Ammon's horn (tissue), 1 donor: ENCODE measurements around the gene PROM2.

Source experiments
- DNase-seq: peaks from one replicate; pipeline ENCODE4 v3.0.0-alpha.2; 2016; ENCODE audit warnings: low spot score

The PROM2 gene

DNA sequence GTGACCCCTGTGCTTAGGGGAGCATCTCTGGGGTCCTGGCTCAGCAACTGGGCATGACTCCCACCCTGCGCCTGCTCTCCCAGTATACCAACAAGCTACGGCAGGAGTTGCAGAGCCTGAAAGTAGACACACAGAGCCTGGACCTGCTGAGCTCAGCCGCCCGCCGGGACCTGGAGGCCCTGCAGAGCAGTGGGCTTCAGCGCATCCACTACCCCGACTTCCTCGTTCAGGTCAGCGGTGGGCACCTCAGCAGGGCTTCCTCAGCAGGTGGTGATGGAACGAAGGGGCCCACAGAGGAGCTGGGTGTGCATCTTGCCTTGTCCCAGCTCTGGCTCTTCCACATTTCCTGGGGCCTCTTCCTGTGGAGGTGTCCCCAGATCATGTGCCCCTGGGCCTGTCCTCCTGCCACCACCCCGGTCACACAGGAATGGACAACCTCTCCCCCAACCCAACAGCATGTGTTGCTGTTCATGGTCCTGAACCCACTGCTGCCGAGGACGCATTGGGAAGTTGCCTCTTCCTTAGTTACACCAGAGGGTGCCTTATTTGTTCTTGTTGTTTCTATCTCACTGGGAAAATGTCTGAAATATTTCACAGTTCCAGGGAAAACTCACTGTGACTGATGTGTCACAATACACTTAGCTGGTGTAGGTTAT, 10.8 kb downstream of the PROM2 start:
- DNase-seq, result no peak

GRCh38 chr2:95285542-95285932, 11.3 kb downstream of the PROM2 start:
- no peak for DNase-seq

GRCh38 chr2:95287336-95287735, 13.1 kb downstream of the PROM2 start:
- DNase-seq, result no peak

DNA sequence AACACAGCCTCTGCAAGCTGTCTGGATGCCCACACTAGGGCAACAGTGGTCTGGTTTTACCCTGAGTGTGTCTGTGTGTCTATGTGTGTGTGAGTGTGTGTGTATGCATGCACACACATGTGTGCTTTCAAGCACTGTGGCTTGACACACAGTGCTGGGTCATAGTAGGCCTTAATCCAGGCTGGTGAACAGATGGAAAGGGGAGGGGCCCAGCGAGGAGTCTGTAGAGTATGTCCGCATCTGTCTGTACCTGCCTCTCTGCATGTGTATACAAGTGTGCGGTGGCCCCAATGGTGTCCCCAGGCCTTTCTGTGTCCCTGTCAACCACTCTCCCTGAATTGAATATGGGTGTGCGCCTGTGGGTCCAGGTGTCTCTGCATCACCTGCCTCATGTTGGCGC, 13.6 kb downstream of the PROM2 start:
- no peak for DNase-seq

DNA sequence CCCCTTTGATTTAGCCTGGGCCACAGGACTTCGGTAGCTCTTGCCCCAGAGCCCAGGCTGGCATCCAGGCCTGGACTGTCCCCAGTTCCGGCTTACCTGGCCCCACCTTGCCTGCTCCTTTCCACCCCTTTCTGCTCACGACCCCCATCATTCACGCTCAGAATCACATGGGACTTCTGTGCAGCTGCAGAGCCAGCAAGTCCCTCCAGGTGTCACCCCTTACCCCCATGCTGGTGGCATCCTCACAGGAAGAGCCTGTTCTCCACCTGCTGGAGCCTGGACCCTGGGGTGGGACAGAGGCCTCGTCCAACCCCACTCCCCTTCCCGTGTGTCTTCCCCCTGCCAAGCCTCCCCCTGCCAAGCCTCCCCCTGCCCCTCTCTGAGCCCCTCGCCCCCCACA, 15.0 kb downstream of the PROM2 start:
- DNase-seq, result no peak

- DNase-seq, result no peak
Observed at GRCh38 chr2:95291222-95291621, 17.0 kb downstream of the PROM2 start.

- DNase-seq, result no peak
Observed at GRCh38 chr2:95292623-95293260, 18.5 kb downstream of the PROM2 start.

DNA sequence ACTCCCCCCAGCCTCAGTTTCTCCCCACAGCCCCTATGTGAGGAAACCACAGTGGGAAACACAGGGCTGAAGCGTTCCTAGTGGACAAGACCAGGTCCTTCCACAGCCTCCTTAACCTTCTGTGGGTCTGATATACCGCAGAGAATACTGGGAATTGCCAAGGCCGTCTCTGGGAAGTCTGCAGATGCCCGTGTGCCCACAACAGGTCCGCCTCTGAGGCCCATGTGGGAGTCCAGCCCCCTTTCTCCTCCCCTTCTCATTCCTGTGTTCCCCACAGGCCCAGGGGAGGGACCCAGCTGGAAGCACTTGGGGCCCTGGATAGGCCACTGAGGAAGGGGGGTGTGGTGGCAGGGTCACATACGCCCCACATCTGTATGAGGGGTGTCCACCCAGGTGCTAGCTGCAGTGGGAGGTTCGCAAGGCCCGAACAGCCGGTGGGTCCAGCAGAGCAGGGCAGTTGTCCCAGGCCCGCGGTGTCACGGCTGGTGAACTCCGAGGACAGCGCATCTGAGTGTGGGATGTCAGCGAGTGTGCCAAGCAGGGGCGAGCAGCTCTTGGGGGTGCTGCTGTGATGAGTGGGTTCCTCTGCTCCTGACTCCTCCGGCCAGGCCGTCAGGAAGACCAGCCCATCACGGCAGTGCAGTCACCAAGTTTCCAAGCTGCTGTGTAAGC, 20.5 kb downstream of the PROM2 start:
- no peak for DNase-seq

DNA sequence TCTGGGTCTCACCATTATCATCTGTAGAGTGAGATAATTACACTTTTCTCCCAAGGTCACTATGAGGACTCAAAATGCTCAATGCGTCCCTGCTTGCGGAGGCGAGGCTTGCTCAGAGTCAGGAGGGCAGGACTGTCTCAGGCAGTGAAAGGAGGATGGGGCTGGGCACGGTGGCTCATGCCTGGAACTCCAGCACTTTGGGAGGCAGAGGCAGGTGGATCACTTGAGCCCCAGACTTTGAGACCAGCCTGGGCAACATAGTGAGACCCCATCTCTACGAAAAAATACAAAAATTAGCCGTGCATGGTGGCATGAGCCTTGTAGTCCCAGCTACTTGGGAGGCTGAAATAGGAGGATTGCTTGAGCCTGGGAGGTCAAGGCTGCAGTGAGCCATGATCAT, 21.1 kb downstream of the PROM2 start:
- no peak for DNase-seq

DNA sequence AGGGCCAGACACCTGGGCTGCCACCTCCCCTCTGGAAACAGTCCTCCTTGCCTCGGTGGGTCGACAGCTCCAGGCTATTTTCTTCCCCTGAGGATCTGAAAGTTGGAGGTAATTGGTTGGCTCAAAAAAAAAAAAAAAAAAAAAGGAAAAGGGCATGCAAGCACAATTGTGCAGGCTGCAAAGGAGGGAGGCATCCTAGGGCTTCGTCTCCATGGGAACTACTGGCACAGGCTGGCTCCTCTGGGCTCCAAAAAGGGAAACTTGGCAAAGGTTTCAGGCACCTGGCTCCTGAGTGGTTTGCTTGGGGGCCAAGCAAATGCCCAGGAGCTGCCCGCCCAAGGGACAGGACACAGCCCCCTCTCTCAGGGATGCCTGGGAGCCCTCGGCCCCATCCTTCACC, 21.8 kb downstream of the PROM2 start:
- DNase-seq, result peak; percentile 80

GRCh38 chr2:95296880-95297487, 22.7 kb downstream of the PROM2 start, which contains the start of gene KCNIP3:
KCNIP3 (plus strand) TSS chr2:95297347; CDS start chr2:95297439, 92 bp downstream.
- peak; percentile 90 for DNase-seq

- DNase-seq, result no peak
Observed at GRCh38 chr2:95297639-95298395, 23.6 kb downstream of the PROM2 start.

DNA sequence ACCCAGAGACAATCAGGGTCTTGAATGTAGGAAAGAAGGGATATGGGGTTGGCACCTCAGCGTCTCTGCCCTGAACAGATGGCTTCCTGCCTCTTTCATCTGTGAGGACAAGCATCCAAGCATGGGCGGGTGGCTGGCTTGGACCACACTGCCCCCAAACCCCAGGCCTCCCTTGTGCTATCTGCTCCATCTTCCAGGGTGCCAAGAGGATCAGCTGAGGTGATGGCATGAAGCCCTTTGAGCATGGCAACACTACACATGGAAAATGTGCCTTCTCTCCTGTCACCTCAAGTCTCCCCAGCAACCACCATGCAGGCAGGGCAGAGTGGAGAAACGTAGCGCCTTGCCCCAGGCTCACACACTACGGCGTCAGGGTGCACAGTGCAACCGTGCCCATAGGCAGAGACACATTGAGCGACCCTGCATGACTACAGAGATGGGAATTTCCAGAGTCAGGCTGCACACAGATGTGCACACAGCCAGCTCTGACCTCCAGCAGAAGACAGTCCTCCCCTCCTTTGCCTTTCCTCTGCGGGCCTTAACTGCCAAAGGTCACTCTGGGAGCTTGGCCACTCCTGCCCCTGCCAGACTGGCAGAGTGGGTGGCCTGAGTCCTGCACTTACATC, 24.4 kb downstream of the PROM2 start:
- DNase-seq, result no peak

DNA sequence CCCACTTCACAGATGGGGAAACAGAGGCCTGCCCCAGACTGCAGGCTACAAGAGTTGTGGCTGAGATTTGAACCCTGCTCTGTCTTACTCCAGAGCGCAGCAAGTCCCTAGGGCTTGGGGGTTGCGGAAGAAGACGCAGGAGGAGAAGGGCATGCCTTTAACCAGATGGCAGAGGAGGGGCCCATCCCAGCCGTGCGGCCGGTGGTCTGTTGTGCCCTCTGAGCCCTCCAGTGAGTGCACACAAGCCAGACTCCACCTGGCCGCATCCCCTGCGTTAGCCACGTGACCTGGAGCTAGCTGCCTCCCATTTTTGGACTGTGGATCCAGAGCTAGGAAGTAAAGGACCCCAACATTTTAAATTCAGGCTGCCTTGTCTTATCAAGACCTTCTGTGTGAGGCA, 25.7 kb downstream of the PROM2 start:
- DNase-seq, result no peak

DNA sequence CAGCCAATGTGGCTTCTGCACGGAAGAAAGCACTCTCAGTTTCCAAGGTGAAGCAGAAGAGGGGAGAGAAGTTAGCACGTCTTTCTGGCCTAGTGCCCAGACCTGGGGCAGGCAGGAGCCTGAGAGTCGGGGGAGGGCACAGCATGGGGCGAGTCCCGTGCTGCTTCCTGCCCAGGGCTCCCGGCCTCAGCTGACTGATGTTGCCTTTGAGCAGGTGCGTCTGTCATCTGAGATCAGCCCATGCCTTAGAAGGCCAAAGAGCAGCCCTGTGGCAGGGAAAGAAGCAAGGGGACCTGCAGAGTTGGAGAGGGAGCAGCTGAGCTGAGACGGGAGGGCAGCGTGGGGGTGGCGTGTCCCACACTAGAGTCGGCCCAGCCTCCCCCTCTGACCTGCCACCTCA, 26.2 kb downstream of the PROM2 start:
- no peak for DNase-seq

GRCh38 chr2:95301186-95301585, 26.9 kb downstream of the PROM2 start:
- no peak for DNase-seq

GRCh38 chr2:95301876-95302641, 27.8 kb downstream of the PROM2 start:
- no peak for DNase-seq

DNA sequence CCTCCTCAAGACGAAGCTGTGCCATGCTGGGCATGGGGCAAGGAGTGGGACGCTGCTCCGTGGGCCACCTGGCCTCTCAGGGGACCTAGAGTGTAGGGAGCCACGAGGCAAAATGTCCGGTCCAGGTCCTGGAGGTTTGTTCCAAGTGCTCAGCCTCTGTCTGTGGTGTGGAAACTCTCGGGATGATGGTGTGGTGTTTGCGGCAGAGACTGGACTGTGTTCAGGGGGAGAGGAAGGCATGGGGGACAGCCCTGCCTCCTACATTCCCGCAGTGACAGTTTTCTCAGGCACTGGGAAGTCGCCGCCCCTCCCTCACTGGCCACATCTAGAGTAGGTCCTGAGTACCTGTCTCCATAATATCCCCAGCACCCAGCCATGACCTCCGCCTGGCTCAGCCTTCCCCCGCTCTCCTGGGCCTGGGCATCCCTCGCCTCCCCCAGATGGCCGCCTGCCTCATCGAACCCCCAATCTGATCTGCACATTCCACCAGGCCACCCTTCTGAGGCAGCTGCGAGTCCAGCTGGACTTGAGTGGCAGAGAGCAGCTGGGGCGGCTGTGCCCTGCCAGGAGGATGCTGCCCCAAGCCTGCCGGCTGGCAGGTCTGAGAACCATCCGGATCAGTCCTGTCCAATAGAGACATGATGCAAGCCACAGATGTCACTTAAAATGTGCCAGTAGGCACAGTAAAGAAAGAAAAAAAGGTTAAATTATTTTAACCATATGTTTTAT, 29.1 kb downstream of the PROM2 start:
- peak; percentile 88 for DNase-seq

DNA sequence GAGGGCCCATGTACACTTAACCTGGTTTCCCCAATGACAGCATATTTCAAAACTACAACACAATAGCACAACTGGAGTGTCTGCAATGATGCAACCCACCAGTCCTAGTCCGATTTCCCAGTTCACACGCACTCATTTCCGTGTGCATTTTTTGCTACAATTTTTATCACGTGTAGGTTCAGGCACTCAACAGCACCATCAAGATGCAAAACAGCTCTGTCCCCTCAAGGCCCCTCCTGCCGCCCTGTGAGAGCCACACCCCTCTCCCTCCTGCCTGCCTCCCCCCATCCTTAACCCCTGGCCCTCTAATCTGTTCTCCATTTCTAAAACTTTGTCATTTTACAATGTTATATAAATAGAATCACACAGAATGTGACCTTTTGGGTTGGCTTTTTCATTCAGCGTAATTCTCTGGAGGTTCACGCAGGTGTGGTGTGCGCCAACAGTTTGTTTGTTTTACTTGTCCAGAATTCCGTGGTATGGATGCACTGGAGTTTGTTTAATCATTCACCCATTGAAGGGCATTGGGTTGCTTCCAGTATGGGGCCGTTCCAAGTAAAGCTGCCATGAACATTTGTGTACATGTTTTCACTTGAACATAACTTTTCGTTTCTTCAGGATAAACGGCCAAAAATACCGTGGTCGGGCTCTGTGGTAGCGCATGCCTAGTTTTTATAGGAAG, 31.3 kb downstream of the PROM2 start:
- no peak for DNase-seq
